Measurements from ENCODE around the gene PIANP. TPM values are rescaled to one million over a fixed set of nuclear protein-coding genes. Genes with fewer than 3 reads are reported as not detected.
"Not testable (repeated sequence)": the region's sequence is repeated elsewhere in the genome, so short reads cannot be mapped to it uniquely, and the experiment has no call there.

PIANP gene
- total RNA-seq, 2 donors from 2014 or later, result 1.3 to 1.9 TPM

GRCh38 chr12:6724409-6724797 is 23.8 kb upstream of the PIANP start:
- Mint-ChIP-seq H3K36me3 (ENCODE audit: low read depth) (no peaks in the 10 kb centered on the region), H3K4me1 (peaks cover 25% of the 10 kb centered on the region), H3K4me3 (peak overlapping the region; percentile 93), H3K27ac (peak overlapping the region; percentile 94), H3K27me3 (no peaks in the 10 kb centered on the region)
- peak; percentile 14 for ATAC-seq
- H3K9me3 ChIP-seq (ENCODE audit: control insufficient read depth, low read length, poor library complexity, severe bottlenecking), result no peaks in the 10 kb centered on the region
- no peak for DNase-seq

GRCh38 chr12:6723607-6724408 is 23.2 kb upstream of the PIANP start, which contains the start of gene COPS7A:
TSS of gene COPS7A (plus strand) at chr12:6724046. CDS start at chr12:6724657, 611 bp downstream.
- Mint-ChIP-seq H3K4me3 (peak within 1 kb of the TSS; percentile 93), H3K27me3 (no peaks in the 10 kb centered on the region), H3K4me1 (peaks cover 25% of the 10 kb centered on the region), H3K27ac (peak within 1 kb of the TSS; percentile 94), H3K36me3 (ENCODE audit: low read depth) (no peaks in the 10 kb centered on the region)
- peak; percentile 75 to 83 (median 82) for DNase-seq
- no peaks in the 10 kb centered on the region for H3K9me3 ChIP-seq (ENCODE audit: control insufficient read depth, low read length, poor library complexity, severe bottlenecking)
- peak; percentile 90 for ATAC-seq

GRCh38 chr12:6722863-6723262 is 22.2 kb upstream of the PIANP start:
- no peaks in the 10 kb centered on the region for H3K36me3 Mint-ChIP-seq (ENCODE audit: low read depth)
- H3K4me3 Mint-ChIP-seq, result no peak overlapping the region
- H3K27me3 Mint-ChIP-seq, result no peaks in the 10 kb centered on the region
- peaks cover 25% of the 10 kb centered on the region for H3K4me1 Mint-ChIP-seq
- DNase-seq, result no peak
- no peak overlapping the region for H3K27ac Mint-ChIP-seq
- H3K9me3 ChIP-seq (ENCODE audit: control insufficient read depth, low read length, poor library complexity, severe bottlenecking), result no peaks in the 10 kb centered on the region
- ATAC-seq, result no peak

GRCh38 chr12:6716874-6717437 is 16.3 kb upstream of the PIANP start:
- H3K27me3 Mint-ChIP-seq, result peaks cover 10% of the 10 kb centered on the region
- no peak overlapping the region for H3K4me3 Mint-ChIP-seq
- H3K36me3 Mint-ChIP-seq (ENCODE audit: low read depth), result no peaks in the 10 kb centered on the region
- DNase-seq (no peak), ATAC-seq (no peak)
- peaks cover 3% of the 10 kb centered on the region for H3K4me1 Mint-ChIP-seq
- no peak overlapping the region for H3K27ac Mint-ChIP-seq
- no peaks in the 10 kb centered on the region for H3K9me3 ChIP-seq (ENCODE audit: control insufficient read depth, low read length, poor library complexity, severe bottlenecking)

- ATAC-seq; H3K27me3 Mint-ChIP-seq; H3K27ac Mint-ChIP-seq; H3K36me3 Mint-ChIP-seq (ENCODE audit: low read depth); H3K4me3 Mint-ChIP-seq; H3K9me3 ChIP-seq (ENCODE audit: control insufficient read depth, low read length, poor library complexity, severe bottlenecking); DNase-seq; H3K4me1 Mint-ChIP-seq: not testable (repeated sequence)
Observed at GRCh38 chr12:6716031-6716873, 15.6 kb upstream of the PIANP start.

GRCh38 chr12:6708960-6709394 is 8.4 kb upstream of the PIANP start:
- Mint-ChIP-seq H3K27me3 (peaks cover 21% of the 10 kb centered on the region), H3K4me3 (peak overlapping the region; percentile 92), H3K27ac (peak overlapping the region; percentile 78), H3K36me3 (ENCODE audit: low read depth) (no peaks in the 10 kb centered on the region), H3K4me1 (peaks cover 6% of the 10 kb centered on the region)
- no peaks in the 10 kb centered on the region for H3K9me3 ChIP-seq (ENCODE audit: control insufficient read depth, low read length, poor library complexity, severe bottlenecking)
- ATAC-seq, result peak; percentile 52
- DNase-seq, result no peak

GRCh38 chr12:6708351-6708750 is 7.7 kb upstream of the PIANP start:
- not testable (repeated sequence) for H3K36me3 Mint-ChIP-seq (ENCODE audit: low read depth); H3K4me3 Mint-ChIP-seq; DNase-seq; H3K27ac Mint-ChIP-seq; H3K9me3 ChIP-seq (ENCODE audit: control insufficient read depth, low read length, poor library complexity, severe bottlenecking); ATAC-seq
- Mint-ChIP-seq H3K4me1 (peaks cover 11% of the 10 kb centered on the region), H3K27me3 (peaks cover 27% of the 10 kb centered on the region)

- ATAC-seq (no peak), DNase-seq (no peak)
- H3K9me3 ChIP-seq (ENCODE audit: control insufficient read depth, low read length, poor library complexity, severe bottlenecking), result no peaks in the 10 kb centered on the region
- Mint-ChIP-seq H3K4me1 (peaks cover 27% of the 10 kb centered on the region), H3K4me3 (no peak overlapping the region), H3K36me3 (ENCODE audit: low read depth) (peaks cover 12% of the 10 kb centered on the region), H3K27me3 (peaks cover 53% of the 10 kb centered on the region), H3K27ac (peak overlapping the region; percentile 59)
Observed at GRCh38 chr12:6703631-6704030, 3.0 kb upstream of the PIANP start.

GRCh38 chr12:6701078-6701768 is 608 bp upstream of the PIANP start:
- DNase-seq (no peak), ATAC-seq (no peak)
- Mint-ChIP-seq H3K4me1 (peaks cover 33% of the 10 kb centered on the region), H3K36me3 (ENCODE audit: low read depth) (peaks cover 12% of the 10 kb centered on the region), H3K27ac (peak overlapping the region; percentile 83), H3K27me3 (peaks cover 53% of the 10 kb centered on the region), H3K4me3 (peak overlapping the region; percentile 83)
- no peaks in the 10 kb centered on the region for H3K9me3 ChIP-seq (ENCODE audit: control insufficient read depth, low read length, poor library complexity, severe bottlenecking)

- ATAC-seq, result peak; percentile 53
- H3K9me3 ChIP-seq (ENCODE audit: control insufficient read depth, low read length, poor library complexity, severe bottlenecking), result no peaks in the 10 kb centered on the region
- DNase-seq, result no peak
- H3K4me3 Mint-ChIP-seq, result peak overlapping the region; percentile 90
- peaks cover 33% of the 10 kb centered on the region for H3K4me1 Mint-ChIP-seq
- no peak overlapping the region for H3K27ac Mint-ChIP-seq
- peaks cover 47% of the 10 kb centered on the region for H3K27me3 Mint-ChIP-seq
- peaks cover 12% of the 10 kb centered on the region for H3K36me3 Mint-ChIP-seq (ENCODE audit: low read depth)
Observed at GRCh38 chr12:6699989-6700645, 498 bp downstream of the PIANP start.

- peaks cover 34% of the 10 kb centered on the region for H3K4me1 Mint-ChIP-seq
- H3K9me3 ChIP-seq (ENCODE audit: control insufficient read depth, low read length, poor library complexity, severe bottlenecking), result no peaks in the 10 kb centered on the region
- peaks cover 12% of the 10 kb centered on the region for H3K36me3 Mint-ChIP-seq (ENCODE audit: low read depth)
- peaks cover 41% of the 10 kb centered on the region for H3K27me3 Mint-ChIP-seq
- ATAC-seq, result no peak
- no peak for DNase-seq
- H3K27ac Mint-ChIP-seq, result peak overlapping the region; percentile 56
- peak overlapping the region; percentile 90 for H3K4me3 Mint-ChIP-seq
Observed at GRCh38 chr12:6699259-6699988, 1.2 kb downstream of the PIANP start.
